ENCODE measurements around the gene ECPAS.

GRCh38 chr9:111514967-111515366 lies 30.8 kb upstream of the ECPAS start:
- no peak for TF ChIP-seq CTCF (IDR thresholded peaks at IDR 0.05)
- TF ChIP-seq POLR2AphosphoS5 (IDR thresholded peaks at IDR 0.05) = no peak
